Gastrocnemius medialis (tissue), 4 donors: ENCODE data around the gene CDKN2B-AS1. TPM values are rescaled to one million over a fixed set of nuclear protein-coding genes. Genes with fewer than 3 reads are reported as not detected.

Experiments
- ATAC-seq, 2 donors: fragments of 150-250 bp; one replicate each; pipeline ENCODE4 v1.9.1; 2016
- DNase-seq, 2 donors: peaks; one replicate each; pipeline ENCODE4 v3.0.0-alpha.2; 2019
- H3K27ac ChIP-seq, 4 donors: fragments of 200-600 bp; sonication (generic); 1 replicate in 1 of 4; 2 replicates in 3 of 4; pipeline ENCODE4 v1.5.1; 2016 to 2018; ENCODE audit warnings: mild to moderate bottlenecking in 2 of 4, moderate library complexity in 1 of 4
- H3K27me3 ChIP-seq, 3 donors: fragments of 200-600 bp; sonication (generic) in 2 of 3; 1 replicate in 1 of 3; 2 replicates in 2 of 3; pipeline versions ENCODE4 v1.5.1 to v1.6.0; 2016 to 2019; ENCODE audit warnings: mild to moderate bottlenecking in 1 of 3, moderate library complexity in 1 of 3
- H3K36me3 ChIP-seq, 2 donors: fragments of 200-600 bp; sonication (generic) in 1 of 2; one replicate each; pipeline ENCODE4 v1.5.1; 2017 to 2018
- H3K4me1 ChIP-seq, 2 donors: fragments of 200-600 bp; sonication (generic) in 1 of 2; one replicate each; pipeline ENCODE4 v1.5.1; 2016 to 2017; ENCODE audit warnings: mild to moderate bottlenecking in 2 of 2
- H3K4me3 ChIP-seq, 4 donors: fragments of 200-600 bp; sonication (generic) in 3 of 4; 1 replicate in 1 of 4; 2 replicates in 3 of 4; pipeline ENCODE4 v1.5.1; 2016 to 2019; ENCODE audit warnings: mild to moderate bottlenecking in 2 of 4
- H3K9me3 ChIP-seq, 3 donors: fragments of 200-600 bp; sonication (generic) in 2 of 3; 1 replicate in 1 of 3; 2 replicates in 2 of 3; pipeline ENCODE4 v1.5.1; 2016 to 2019
- CTCF ChIP-seq, 5 experiments: fragments of 450-650 bp in 3 of 5; fragments of 200-600 bp in 2 of 5; sonication (generic) in 2 of 5; IDR thresholded peaks in 4 of 5; conservative IDR thresholded peaks in 1 of 5; 1 replicate in 4 of 5; 2 replicates in 1 of 5; pipeline ENCODE4 v1.5.1; 2016 to 2019; ENCODE audit warnings: antibody characterized with exemption in 5 of 5, mild to moderate bottlenecking in 3 of 5, moderate library complexity in 3 of 5
- POLR2A ChIP-seq, 2 donors: fragments of 450-650 bp; IDR thresholded peaks; one replicate each; pipeline ENCODE4 v1.6.1; 2017; ENCODE audit warnings: antibody characterized with exemption in 2 of 2, mild to moderate bottlenecking in 2 of 2, moderate library complexity in 2 of 2
- in situ Hi-C, 4 donors: fragments of 200-750 bp; cut with MboI; loops; one replicate each; pipeline versions ENCODE4 v1.15.0 to v1.8.0; 2017; ENCODE audit warnings: low sequenced_read_pairs in 4 of 4
- intact Hi-C: fragments of 100-400 bp; cut with DNase I; formaldehyde crosslinking; loops from one replicate; pipeline ENCODE4 v1.15.1; 2023; ENCODE audit warnings: low total_unique reads
- total RNA-seq, 4 donors: library from RNA; depleted of rRNA; stranded (reverse); fragments of >200 nt; gene quantifications; one replicate each; pipeline versions ENCODE4 v1.1.0 to v1.2.3, GENCODE V29; 2016

CDKN2B-AS1 gene
- total RNA-seq, 4 donors from 2014 or later, result 0.46 TPM; not detected in 3

- H3K9me3 ChIP-seq, result no peaks in the 10 kb centered on the region
- H3K27ac ChIP-seq, result no peak overlapping the region
- in situ Hi-C loops (no loop called here), intact Hi-C loops (no loop called here)
- peaks cover 96 to 100% (median 100%) of the 10 kb centered on the region in 3 donors for H3K27me3 ChIP-seq
- DNase-seq (no peak), ATAC-seq (no peak)
- peaks cover 13 to 18% of the 10 kb centered on the region in 2 donors for H3K4me1 ChIP-seq
- H3K4me3 ChIP-seq, result no peak overlapping the region
- H3K36me3 ChIP-seq, result no peaks in the 10 kb centered on the region
- no peak for TF ChIP-seq POLR2A (IDR thresholded peaks at IDR 0.05)
- no peak for TF ChIP-seq CTCF (IDR thresholded peaks at IDR 0.05 in 4 of 5, conservative IDR thresholded peaks at IDR 0.05 in 1 of 5)
Measured at GRCh38 chr9:21970800-21971640, 23.6 kb upstream of the CDKN2B-AS1 start.

GRCh38 chr9:21972361-21972760 lies 22.2 kb upstream of the CDKN2B-AS1 start:
- Histone ChIP-seq H3K36me3 (no peaks in the 10 kb centered on the region), H3K27me3 (peaks cover 97 to 100% (median 100%) of the 10 kb centered on the region in 3 donors), H3K4me1 (peaks cover 13 to 18% of the 10 kb centered on the region in 2 donors), H3K9me3 (no peaks in the 10 kb centered on the region), H3K4me3 (no peak overlapping the region), H3K27ac (no peak overlapping the region)
- TF ChIP-seq CTCF (IDR thresholded peaks at IDR 0.05 in 4 of 5, conservative IDR thresholded peaks at IDR 0.05 in 1 of 5) (no peak), POLR2A (IDR thresholded peaks at IDR 0.05) (no peak)
- ATAC-seq (no peak), DNase-seq (no peak)
- in situ Hi-C loops (no loop called here), intact Hi-C loops (no loop called here)

GRCh38 chr9:21974343-21974721 lies 20.3 kb upstream of the CDKN2B-AS1 start:
- no peak for DNase-seq

GRCh38 chr9:21974722-21975409 lies 19.7 kb upstream of the CDKN2B-AS1 start:
- in situ Hi-C loops, result loop anchor here in 2 of 4 donors (25.0 kb wide), 1 partner anchor 638 kb away; the partner anchor contains the start of gene KLHL9 (in 2 of the 2)
- Histone ChIP-seq H3K4me3 (peak overlapping the region; percentile 49 to 69 (median 54)), H3K27ac (no peak overlapping the region), H3K4me1 (peaks cover 13% of the 10 kb centered on the region in 2 donors), H3K9me3 (no peaks in the 10 kb centered on the region), H3K27me3 (peaks cover 93 to 100% (median 98%) of the 10 kb centered on the region in 3 donors), H3K36me3 (no peaks in the 10 kb centered on the region)
- DNase-seq (no peak), ATAC-seq (peak; percentile 52 to 53)
- intact Hi-C loops, result loop anchor here (2.0 kb wide), 1 partner anchor 18 kb away; no protein-coding TSS in a partner anchor
- TF ChIP-seq POLR2A (IDR thresholded peaks at IDR 0.05), result no peak
- TF ChIP-seq CTCF (IDR thresholded peaks at IDR 0.05 in 4 of 5, conservative IDR thresholded peaks at IDR 0.05 in 1 of 5), result no peak

More at GRCh38 chr9:21974343-21974721, 20.3 kb upstream of the CDKN2B-AS1 start:
- TF ChIP-seq CTCF (IDR thresholded peaks at IDR 0.05 in 4 of 5, conservative IDR thresholded peaks at IDR 0.05 in 1 of 5) (no peak), POLR2A (IDR thresholded peaks at IDR 0.05) (no peak)
- in situ Hi-C loops (no loop called here), intact Hi-C loops (loop anchor here (2.0 kb wide), 1 partner anchor 18 kb away; no protein-coding TSS in a partner anchor)
- Histone ChIP-seq H3K4me3 (peak overlapping the region; percentile 49 to 69 (median 54)), H3K36me3 (no peaks in the 10 kb centered on the region), H3K4me1 (peaks cover 13% of the 10 kb centered on the region in 2 donors), H3K27me3 (peaks cover 93 to 100% (median 98%) of the 10 kb centered on the region in 3 donors), H3K27ac (no peak overlapping the region), H3K9me3 (no peaks in the 10 kb centered on the region)
- no peak for ATAC-seq
